IPS DF 19.7 (cell line): ENCODE results near the gene PRAF2.

ENCODE experiments used
- DNase-seq: peaks from one replicate; pipeline ENCODE4 v3.0.0-alpha.2; 2013; ENCODE audit warnings: low read depth, low spot score

Gene PRAF2, protein sequence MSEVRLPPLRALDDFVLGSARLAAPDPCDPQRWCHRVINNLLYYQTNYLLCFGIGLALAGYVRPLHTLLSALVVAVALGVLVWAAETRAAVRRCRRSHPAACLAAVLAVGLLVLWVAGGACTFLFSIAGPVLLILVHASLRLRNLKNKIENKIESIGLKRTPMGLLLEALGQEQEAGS

DNA sequence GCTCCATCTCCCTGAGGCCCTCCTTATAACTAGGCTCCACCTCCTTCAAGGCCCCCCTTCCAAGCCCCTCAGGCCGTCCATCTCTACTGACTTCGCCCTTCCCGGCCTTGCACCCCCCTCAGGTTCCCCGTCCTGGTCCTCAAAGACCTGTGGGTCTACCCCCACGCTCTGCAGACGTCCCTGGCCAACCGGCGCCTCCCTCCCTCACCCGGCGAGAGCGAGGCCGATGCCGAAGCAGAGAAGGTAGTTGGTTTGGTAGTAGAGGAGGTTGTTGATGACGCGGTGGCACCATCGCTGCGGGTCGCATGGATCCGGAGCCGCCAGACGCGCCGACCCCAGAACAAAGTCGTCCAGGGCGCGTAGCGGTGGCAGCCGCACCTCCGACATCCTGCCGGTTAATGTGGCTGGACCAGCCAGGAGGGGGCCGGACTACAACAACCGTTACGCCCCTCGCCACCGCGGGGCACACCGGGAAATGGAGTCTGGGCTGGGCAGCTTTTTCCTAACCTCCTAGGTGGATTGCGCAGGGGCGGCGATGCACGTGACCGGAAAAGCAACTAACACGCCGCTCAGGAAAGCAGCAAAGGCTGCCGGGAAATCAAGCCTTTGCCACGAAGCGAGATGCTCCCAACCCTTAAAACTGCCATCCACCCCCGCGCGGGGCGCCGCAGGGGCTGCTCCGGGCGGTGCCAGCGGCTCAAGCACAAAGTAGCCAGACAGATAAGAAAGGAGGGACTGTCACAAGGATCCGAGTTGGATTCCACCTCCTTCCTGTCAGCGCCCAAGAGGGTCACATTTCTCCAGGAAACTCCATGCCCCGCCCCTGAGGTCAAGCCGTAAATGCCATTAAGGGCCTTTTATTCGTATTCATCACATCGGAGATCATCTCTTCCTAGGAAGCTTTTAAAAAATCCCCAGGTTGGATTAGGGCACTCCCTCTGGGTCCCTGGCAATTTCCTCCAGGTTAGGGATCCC lies at the start of gene PRAF2:
TSS of gene PRAF2 (minus strand) at position 402 of the 975 bp plus-strand sequence. CDS start at position 387, 15 bp downstream.
- no peak for DNase-seq

DNA sequence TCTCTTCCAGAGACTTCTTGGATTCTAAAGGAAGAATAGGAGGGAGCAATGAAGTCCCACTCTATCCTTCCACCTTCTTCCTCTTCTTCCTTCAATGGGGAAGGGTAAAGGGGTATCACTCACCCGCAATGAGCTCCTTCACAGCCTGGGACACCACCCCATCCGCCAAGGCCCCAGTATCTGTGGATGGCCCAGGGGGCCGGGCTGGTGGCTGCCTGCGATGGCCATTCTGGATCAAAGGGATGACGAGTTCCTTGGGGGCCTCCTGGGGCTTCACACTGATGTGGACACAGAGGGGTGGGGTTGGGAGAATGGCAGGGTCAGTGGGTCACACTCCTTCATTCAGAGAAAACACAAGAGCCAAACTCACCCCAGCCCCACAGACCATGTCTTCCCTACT lies 48.7 kb upstream of the PRAF2 start:
- no peak for DNase-seq

DNA sequence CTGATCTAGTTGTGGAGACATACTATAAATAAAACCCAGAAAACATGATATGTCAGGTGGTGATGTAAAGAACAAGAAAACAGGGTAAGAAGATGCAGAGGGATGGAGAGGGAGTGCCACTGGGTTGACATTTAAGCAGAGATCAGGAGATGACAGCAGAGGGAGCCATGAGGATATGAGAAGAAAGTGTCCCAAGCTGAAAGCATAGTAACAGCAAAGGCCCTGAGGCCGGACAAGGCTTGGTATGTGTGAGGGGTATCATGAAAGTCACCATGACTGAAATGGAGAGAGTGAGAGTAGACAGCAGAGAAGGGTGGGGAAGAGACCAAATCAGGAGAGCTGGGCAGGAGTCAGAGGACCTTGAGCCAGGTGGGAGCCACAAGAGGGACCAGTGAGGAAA lies 46.3 kb upstream of the PRAF2 start:
- no peak for DNase-seq

DNA sequence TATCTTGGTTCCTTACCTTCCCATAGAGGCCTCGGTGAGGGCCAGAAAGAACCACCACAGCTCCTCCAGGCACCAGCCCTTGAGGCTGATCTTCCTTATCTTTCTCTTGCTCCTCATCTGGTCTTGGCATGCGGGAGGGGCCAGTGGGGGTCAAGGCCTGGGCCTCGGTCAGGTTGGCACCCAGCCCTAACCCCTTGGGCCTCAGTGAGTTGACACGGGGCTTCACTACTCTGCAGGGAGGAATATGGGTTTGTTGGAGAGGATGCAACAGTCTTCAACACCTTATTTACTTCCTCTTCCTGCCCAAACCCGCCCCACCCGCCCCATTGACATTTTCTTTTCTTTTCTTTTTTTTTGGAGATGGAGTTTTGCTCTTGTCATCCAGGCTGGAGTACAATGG lies 43.8 kb upstream of the PRAF2 start:
- no peak for DNase-seq

DNA sequence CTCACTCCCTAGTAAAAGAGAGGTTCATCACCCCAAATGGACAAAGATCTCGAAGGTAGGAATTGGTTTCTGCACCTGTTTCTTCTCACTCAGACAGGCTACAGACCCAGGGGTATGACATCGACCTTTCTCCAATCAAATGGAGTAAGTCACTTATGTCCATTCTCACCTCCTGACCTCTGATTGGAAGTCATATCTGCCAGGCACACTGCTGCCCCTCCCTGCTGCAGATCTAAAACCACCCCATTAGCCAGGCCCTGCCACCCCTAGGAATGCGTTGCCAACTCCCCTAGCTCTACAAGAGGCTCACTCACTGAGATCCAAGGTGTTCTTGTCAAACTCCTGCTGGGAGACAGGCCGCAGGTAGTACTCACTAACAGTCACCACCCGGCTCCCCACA lies 42.9 kb upstream of the PRAF2 start:
- DNase-seq: no peak

DNA sequence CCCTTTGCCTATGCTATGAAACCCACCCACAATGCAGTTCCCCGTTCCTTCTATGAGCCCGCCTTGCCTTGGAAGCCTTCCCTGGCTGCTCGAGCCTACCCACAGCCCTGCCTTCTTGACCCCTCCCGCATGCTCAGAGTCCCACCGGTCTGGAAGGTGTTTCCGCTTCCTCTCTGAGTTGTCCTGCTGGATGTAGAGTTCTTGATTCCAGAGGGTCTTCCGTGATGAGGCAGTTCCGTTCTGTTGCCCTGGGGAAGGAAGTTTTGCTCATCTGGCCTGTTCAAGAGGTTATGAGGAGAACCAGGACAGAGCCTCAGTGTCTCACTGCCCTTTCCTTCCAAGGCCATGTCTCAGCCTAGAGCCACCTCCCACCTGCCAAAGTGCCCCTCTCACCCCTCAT lies 42.3 kb upstream of the PRAF2 start:
- no peak for DNase-seq

DNA sequence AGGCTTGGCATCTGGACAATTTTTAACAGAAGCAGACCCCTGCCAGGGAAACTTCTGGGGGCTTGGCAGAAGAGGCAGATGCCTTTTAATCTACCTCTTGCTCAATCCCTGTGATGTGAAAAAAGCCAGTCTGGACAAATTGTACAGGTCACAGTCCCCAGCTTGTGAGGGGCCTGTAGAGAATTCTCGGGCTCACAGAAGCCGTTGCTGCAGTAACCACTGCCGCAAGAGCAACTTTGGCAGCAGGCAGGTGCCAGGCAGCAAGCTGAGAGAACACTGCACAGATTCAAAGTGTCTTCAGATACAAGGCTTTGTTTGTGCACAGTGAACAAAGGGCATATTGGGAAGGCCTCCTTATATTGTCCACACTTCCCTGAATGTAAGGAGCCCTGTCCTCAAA lies 38.0 kb upstream of the PRAF2 start:
- no peak for DNase-seq

DNA sequence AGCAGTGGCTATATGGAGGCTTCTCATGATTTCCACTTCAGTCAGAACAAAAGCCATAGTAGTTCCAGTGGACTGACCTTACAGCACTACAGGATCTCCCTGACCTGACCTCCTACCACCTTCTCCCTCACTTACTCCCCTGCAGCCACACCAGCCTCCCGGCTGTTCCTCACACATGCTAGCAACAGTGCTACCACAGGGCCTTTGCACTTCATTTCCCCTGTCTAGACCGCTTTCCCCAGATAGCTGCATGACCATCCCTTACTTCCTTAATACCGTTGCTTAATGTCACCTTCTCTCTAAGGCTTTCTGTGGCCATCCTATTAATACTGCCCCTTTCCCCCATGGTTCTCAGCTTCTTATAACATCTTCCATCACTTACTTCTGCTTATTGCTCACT lies 36.6 kb upstream of the PRAF2 start:
- no peak for DNase-seq

DNA sequence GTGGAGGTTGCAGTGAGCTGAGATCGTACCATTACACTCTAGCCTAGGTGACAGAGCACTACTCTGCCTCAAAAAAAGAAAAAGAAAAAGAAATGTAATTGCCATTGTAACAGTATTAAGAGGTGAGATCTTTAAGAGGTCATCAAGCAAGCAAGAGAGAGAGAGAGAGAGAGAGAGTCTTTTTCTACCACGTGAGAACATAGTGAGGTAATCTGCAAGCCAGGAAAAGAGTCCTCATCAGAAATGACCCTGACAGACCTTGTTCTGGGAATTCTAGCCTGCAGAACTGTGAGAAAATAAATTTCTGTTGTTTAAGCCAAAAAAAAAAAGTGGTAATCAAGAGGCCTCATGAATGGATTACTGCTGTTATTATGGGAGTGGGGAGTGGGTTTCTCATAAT lies 34.8 kb upstream of the PRAF2 start:
- DNase-seq: no peak

DNA sequence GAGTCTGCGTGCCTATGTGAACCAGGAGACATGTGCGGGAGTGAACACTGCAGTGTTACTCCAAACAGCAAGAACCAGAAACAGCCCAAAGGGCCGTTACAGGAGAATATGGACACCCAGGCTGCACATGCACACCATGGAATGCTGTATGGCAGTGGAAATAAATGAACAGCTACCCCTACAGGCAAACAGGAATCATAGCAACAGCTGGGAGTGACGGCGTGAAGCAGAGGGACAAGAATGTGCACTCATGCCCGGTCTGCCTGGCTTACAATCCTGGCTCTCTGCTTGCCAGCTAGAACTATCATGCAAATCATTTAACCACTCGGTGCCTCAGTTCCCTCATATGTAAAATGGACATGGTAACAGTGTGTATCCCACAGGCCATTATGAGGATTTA lies 33.1 kb upstream of the PRAF2 start:
- DNase-seq: no peak

DNA sequence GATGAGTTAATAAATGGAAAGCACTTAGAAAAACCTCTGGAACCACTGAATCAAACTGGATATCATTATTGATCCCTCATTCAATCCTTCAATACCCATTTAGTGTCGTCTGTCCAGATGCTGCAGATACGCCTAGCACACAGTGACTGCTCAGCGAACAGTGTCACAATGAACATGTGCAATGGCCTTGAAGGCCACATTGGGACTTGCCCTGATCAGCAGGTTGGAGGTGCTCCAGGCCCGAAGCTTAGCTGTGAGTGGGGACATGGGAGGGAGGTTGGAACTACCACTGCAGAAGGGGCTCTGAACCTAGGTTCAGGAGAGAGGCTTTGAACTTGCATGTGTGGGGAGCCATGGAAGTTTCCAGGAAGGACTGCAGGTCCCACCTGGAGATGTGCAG lies 32.5 kb upstream of the PRAF2 start:
- DNase-seq: no peak

DNA sequence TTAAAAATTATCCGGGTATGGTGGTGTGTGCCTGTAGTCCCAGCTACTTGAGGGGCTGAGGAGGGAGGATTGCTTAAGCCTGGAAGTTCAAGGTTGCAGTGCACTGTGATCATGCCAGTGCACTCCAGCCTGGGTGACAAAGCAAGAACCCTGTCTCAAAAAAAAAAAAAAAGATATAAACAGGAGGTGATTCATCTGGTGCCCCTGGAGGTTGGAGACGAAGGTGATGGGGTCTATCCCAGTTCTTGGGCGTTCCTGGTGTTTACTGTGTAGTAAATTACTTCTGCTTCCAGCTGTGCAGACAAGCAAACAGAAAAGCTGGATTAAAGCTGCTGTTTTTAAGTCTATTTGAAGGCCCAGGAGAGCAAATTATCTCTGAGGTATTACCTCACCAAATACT lies 29.8 kb upstream of the PRAF2 start:
- no peak for DNase-seq

DNA sequence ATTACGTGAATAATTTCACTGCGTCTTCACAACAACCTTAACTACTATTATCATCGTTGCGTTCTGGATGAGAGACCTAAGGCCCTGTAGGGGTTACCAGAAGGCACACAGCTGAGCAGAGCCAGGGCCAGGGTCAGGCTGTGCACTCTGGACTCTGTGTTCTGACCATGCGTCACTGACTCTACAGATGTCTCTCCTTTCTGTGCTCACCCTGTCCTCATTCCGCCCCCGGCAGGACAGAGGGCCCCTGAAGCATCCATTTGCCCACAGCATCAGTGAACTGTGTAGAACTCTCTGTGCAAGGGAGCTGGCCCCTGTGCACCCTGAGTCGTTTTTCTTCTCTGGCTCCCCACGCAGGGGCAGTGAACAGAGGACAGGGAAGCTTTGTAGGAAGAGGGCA lies 28.4 kb upstream of the PRAF2 start:
- DNase-seq: no peak

DNA sequence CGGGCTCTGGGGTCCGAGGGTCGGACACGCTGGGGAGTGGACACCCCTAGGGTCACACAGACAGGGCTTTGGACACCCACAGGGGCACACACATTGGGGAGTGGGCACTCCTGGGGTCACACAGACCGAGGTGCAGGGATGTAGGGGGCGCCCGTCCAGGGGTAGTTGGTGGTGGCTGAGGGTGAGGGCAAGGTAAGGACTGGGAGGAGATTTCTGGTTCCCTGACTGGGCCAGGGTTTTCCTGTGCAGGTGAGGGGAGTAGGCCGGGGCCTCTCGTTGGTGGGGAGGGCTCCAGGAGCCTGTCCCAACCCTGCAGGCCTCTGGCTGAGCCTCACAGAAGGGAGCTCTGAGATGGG lies 27.8 kb upstream of the PRAF2 start:
- DNase-seq: no peak

DNA sequence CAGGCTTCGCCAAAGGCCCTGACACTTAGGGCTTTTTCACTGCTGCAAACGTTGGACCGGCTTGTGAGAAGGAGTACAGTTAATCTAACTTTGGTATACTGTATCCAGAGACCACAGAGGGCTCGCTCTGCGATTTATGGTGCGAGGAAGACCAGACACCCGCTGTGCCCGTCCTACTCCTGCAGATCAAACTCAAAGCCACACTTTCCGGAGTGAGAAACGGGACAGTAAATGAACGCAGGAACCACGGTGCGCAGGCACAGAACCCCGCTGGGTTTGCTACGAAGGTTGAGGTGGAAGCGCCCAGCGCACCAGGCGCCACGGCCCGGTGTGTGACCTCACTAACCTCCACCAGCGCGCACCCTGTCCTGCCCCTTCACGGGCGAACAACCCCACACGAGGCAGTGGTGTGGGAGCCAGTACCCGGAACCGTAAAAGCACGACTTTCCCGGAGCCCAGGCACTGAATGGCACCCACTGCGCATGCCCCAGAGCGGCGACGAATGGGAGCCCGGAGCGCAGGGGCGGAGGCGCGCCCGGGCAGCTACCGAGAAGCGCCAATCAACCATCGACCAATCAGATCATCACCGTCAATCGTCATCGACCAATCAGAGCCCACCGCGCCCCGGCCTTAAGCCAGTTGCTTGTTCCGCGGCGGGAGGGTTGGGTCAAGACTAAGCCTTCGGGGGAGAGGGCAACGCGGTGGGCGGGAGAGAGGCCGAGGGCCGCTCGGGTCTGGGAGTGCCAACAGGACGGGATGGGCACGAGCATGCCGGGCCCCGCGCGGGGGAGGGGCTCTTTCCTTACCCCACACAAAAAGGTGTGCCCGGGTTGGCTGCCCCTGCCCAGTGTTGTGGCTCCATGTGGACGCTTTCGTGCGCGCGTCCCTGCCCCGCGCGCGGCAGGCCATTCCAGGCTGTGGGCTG lies 27.2 kb upstream of the PRAF2 start:
- DNase-seq: peak; percentile 67

DNA sequence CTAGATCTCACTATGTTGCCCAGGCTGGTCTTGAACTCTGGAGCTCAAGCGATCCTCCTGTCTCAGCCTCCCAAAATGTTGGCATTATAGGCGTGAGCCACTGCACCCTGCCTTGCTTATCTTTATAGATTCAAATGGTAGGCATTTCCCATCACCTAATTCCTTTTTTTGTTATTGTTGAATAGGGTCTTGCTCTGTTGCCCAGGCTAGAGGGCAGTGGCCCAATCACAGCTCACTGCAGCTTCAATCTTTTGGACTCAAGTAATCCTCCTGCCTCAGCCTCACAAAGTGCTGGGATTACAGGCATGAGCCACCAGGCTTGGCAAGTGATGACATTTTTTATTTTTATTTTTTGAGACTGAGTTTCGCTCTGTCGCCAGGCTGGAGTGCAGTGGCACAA lies 22.6 kb upstream of the PRAF2 start:
- no peak for DNase-seq

DNA sequence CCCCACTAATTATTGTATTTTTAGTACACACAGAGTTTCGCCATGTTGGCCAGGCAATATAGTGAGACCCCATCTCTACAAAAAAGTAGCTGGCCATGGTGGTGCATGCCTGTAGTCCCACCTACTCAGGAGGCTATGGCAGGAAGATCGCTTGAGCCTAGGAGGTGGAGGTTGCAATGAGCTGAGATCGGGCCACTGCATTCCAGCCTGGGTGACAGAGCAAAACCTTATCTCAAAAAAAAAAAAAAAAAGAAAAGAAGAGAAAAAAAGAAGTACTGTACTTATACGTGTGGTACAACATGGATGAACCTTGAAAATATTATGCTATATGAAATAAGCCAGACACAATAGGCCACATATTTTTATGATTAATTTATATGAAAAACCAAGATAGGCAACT lies 15.8 kb upstream of the PRAF2 start:
- no peak for DNase-seq

DNA sequence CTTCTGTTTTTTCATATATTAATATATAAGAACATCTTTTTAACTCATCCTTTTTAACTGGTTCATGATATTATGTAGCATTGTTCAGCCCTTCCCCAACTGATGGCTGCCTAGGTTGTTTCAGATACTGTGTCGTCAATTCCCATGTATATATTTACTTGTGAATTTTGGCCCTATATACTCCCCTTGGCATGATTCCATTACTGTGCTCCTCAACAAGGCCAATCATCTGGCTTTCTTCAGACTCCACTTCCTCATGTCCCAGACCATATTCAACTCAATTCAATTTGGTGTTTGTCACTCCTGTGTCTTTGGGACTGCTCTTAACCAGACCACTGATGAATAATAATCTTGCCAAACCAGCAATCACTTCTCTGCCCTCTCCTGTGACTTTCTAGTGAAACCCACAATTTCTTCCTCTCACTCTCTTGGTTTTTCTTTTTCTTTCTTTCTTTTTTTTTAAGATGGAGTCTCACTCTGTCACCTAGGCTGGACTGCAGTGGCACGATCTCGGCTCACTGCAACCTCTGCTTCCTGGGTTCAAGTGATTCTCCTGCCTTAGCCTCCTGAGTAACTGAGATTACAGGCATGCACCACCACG lies 8.6 kb upstream of the PRAF2 start:
- DNase-seq: no peak

DNA sequence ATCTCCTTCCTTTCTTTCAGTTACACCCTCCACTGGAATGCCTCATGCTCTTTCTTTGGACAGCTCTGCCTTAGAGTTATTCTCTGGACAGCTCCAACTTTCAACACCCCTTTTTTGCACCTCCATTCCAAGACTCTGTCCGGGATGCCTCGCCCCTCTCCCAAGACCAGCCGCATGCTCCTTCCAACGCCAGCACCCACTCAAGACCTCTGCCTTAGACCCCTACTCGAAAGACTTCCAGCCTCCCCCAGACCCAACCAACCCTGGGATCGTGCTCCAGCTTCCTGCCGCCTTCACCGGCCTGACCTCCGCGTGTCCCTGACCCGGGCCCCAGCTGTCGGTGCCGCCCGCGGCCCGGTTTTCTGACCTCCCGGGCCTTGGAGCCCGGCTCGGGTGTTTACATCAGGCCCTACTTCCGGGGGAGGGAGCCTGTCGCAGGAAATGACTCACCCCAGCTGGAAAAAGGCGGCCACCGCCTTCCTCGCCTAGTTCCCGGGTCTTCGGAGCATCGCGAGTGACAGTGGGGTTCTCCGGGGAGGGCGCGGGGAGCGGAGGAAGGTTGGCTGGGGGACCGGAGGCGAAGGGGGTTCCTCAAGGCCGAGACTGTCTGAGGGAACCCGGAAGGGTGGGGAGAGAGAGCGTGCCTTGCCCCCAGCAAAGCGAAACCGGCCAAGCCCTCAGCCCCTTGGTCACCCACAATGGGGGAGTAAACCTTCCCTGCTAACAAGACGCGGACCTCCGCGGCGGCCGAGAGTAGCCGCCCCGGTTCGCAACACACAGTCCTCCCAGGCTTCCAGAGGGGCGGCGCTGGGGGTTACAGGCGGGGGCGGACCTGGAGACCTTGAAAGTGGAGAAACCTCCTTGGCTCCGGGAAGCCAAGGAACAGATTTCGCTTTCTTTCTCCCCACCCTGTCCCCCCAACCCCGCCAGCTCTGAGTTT lies 6.0 kb upstream of the PRAF2 start, which contains the start of gene WDR45:
TSS of gene WDR45 (minus strand) at position 399 of the 940 bp plus-strand sequence. CDS start 1,792 bp downstream, outside the sequence.
- no peak for DNase-seq

DNA sequence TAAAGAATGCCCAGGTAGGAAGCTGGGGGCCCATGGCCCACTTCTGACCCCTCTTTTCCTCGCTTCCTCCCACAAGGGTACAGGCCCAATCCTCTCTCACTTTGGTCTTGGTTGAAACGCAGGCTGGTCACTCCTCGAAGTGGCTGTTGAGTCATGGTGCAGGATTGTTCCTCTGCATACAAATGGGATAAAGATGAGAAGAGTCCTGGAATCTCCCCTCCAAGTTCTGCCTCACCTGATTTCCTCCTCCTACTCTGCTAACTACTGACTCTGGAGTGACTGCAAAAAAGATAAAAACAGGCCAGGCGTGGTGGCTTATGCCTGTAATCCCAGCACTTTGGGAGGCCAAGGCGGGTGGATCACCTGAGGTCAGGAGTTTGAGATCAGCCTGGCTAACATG lies 4.1 kb upstream of the PRAF2 start:
- no peak for DNase-seq

DNA sequence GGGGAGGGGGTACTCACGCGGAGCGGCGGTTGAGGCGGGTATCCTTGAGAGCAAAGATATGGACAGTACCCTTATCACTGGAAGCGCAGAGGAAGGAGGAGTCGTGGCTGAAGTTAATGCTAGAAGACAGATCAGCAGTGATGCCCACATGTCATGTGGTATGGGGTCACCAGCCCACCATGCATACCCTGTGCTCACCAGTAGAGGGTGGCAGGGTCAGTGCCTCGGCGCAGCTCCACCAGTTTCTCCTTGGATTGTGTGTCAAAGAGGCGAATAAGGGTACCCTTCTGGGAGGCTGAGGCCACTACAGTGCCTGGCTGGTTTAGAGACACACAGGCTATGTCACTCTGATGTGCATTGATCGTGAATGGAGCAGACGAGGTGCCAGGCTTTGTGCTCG lies 1.5 kb upstream of the PRAF2 start:
- no peak for DNase-seq
